Ishikawa (cell line): Measurements from ENCODE around the gene PRR5L.

Experiments
- EGR1 ChIP-seq: IDR thresholded peaks from 2 replicates; pipeline ENCODE4 v1.6.1; 2012
- FOXM1 ChIP-seq: IDR thresholded peaks from 2 replicates; pipeline ENCODE4 v1.6.1; 2012; ENCODE audit warnings: low read depth, borderline replicate concordance
- MAX ChIP-seq: IDR thresholded peaks from 2 replicates; pipeline ENCODE4 v1.6.1; 2012
- RAD21 ChIP-seq: IDR thresholded peaks from 2 replicates; pipeline ENCODE4 v1.6.1; 2012; ENCODE audit warnings: low read depth
- REST ChIP-seq: IDR thresholded peaks from 2 replicates; pipeline ENCODE4 v1.6.1; 2012; ENCODE audit warnings: low read depth, mild to moderate bottlenecking
- TEAD4 ChIP-seq: IDR thresholded peaks from 2 replicates; pipeline ENCODE4 v1.6.1; 2012
- YY1 ChIP-seq: IDR thresholded peaks from 2 replicates; pipeline ENCODE4 v1.6.1; 2012; ENCODE audit warnings: low read depth
- TF ChIP-seq, protein P1 (sequence below): IDR thresholded peaks from 2 replicates; pipeline ENCODE4 v1.6.1; 2012

GRCh38 chr11:36249246-36249645 lies 46.8 kb upstream of the PRR5L start:
- TF ChIP-seq TEAD4, result no peak
- no peak for TF ChIP-seq YY1
- TF ChIP-seq RAD21, result no peak
- TF ChIP-seq REST, result no peak
- no peak for TF ChIP-seq FOXM1
- TF ChIP-seq EGR1, result no peak
- no peak for TF ChIP-seq MAX
- TF ChIP-seq, protein P1, sequence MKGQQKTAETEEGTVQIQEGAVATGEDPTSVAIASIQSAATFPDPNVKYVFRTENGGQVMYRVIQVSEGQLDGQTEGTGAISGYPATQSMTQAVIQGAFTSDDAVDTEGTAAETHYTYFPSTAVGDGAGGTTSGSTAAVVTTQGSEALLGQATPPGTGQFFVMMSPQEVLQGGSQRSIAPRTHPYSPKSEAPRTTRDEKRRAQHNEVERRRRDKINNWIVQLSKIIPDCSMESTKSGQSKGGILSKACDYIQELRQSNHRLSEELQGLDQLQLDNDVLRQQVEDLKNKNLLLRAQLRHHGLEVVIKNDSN, result no peak
